Progenitor cell of endocrine pancreas (in vitro differentiated cells): ENCODE data around the gene IL5. TPM values are rescaled to one million over a fixed set of nuclear protein-coding genes. Genes with fewer than 3 reads are reported as not detected.
"Not testable (repeated sequence)": the region's sequence is repeated elsewhere in the genome, so short reads cannot be mapped to it uniquely, and the experiment has no call there.

Source experiments
- DNase-seq: peaks from one replicate; pipeline ENCODE4 v3.0.0; 2021; ENCODE audit warnings: low spot score; ENCODE audit not compliant: unreplicated experiment
- H3K27ac Mint-ChIP-seq: 2 replicates; pipeline ENCODE4 v1.8.0; 2021; ENCODE audit warnings: mild to moderate bottlenecking, moderate library complexity, mixed read lengths
- H3K27me3 Mint-ChIP-seq: 2 replicates; pipeline ENCODE4 v1.8.0; 2021; ENCODE audit warnings: mixed read lengths
- H3K36me3 Mint-ChIP-seq: 2 replicates; pipeline ENCODE4 v1.8.0; 2022; ENCODE audit warnings: mixed read lengths; ENCODE audit not compliant: insufficient read depth
- H3K4me1 Mint-ChIP-seq: 2 replicates; pipeline ENCODE4 v1.8.0; 2021; ENCODE audit warnings: low read depth, mixed read lengths
- H3K4me3 Mint-ChIP-seq: 2 replicates; pipeline ENCODE4 v1.8.0; 2021; ENCODE audit warnings: low read depth, mild to moderate bottlenecking, moderate library complexity, mixed read lengths
- H3K9me3 Mint-ChIP-seq: 2 replicates; pipeline ENCODE4 v1.8.0; 2021; ENCODE audit warnings: low read depth, mixed read lengths
- CTCF ChIP-seq: fragments of 200-600 bp; sonication (generic); IDR thresholded peaks from one replicate; pipeline ENCODE4 v1.5.0; 2021; ENCODE audit warnings: antibody characterized with exemption, mild to moderate bottlenecking; ENCODE audit not compliant: unreplicated experiment
- total RNA-seq: library from RNA; stranded (reverse); gene quantifications from 2 replicates; pipeline ENCODE4 v1.2.1, GENCODE V29; 2021

IL5 gene
- total RNA-seq, 1 donor from 2014 or later = not detected

- no peak for TF ChIP-seq CTCF
- DNase-seq = peak; percentile 79
- peaks cover 12% of the 10 kb centered on the region for H3K4me1 Mint-ChIP-seq
- peaks cover 3% of the 10 kb centered on the region for H3K9me3 Mint-ChIP-seq
- H3K27ac Mint-ChIP-seq = peak within 1 kb of the TSS; percentile 98
- H3K4me3 Mint-ChIP-seq = peak within 1 kb of the TSS; percentile 90
- no peaks in the 10 kb centered on the region for H3K27me3 Mint-ChIP-seq
- H3K36me3 Mint-ChIP-seq = no peaks in the 10 kb centered on the region
These were observed 13.6 kb upstream of the IL5 start, which contains the start of gene RAD50 for GRCh38 chr5:132556763-132557477. RAD50 (plus strand) TSS chr5:132556977; CDS start chr5:132557325, 348 bp downstream.

GRCh38 chr5:132556153-132556762 lies 12.9 kb upstream of the IL5 start:
- Mint-ChIP-seq H3K4me1 (peaks cover 12% of the 10 kb centered on the region), H3K27ac (peak overlapping the region; percentile 98), H3K9me3 (peaks cover 3% of the 10 kb centered on the region), H3K27me3 (no peaks in the 10 kb centered on the region), H3K36me3 (no peaks in the 10 kb centered on the region), H3K4me3 (peak overlapping the region; percentile 90)
- no peak for DNase-seq
- TF ChIP-seq CTCF = no peak

GRCh38 chr5:132549576-132549975 lies 6.3 kb upstream of the IL5 start:
- Mint-ChIP-seq H3K27me3 (peaks cover 14% of the 10 kb centered on the region), H3K4me3 (no peak overlapping the region), H3K9me3 (no peaks in the 10 kb centered on the region), H3K27ac (no peak overlapping the region), H3K4me1 (no peaks in the 10 kb centered on the region), H3K36me3 (no peaks in the 10 kb centered on the region)
- no peak for DNase-seq
- no peak for TF ChIP-seq CTCF

GRCh38 chr5:132548834-132549233 lies 5.5 kb upstream of the IL5 start:
- not testable (repeated sequence) for H3K4me1 Mint-ChIP-seq, H3K4me3 Mint-ChIP-seq, H3K9me3 Mint-ChIP-seq, H3K36me3 Mint-ChIP-seq, H3K27ac Mint-ChIP-seq, DNase-seq
- H3K27me3 Mint-ChIP-seq = peaks cover 17% of the 10 kb centered on the region

GRCh38 chr5:132547269-132547668 lies 3.9 kb upstream of the IL5 start:
- no peak overlapping the region for H3K27ac Mint-ChIP-seq
- peaks cover 19% of the 10 kb centered on the region for H3K27me3 Mint-ChIP-seq
- H3K4me3 Mint-ChIP-seq = no peak overlapping the region
- no peaks in the 10 kb centered on the region for H3K4me1 Mint-ChIP-seq
- H3K36me3 Mint-ChIP-seq = no peaks in the 10 kb centered on the region
- no peak for TF ChIP-seq CTCF
- H3K9me3 Mint-ChIP-seq = no peaks in the 10 kb centered on the region
- no peak for DNase-seq

- Mint-ChIP-seq H3K36me3 (no peaks in the 10 kb centered on the region), H3K27me3 (peaks cover 19% of the 10 kb centered on the region), H3K9me3 (no peaks in the 10 kb centered on the region), H3K4me3 (no peak overlapping the region), H3K4me1 (no peaks in the 10 kb centered on the region), H3K27ac (no peak overlapping the region)
- DNase-seq = no peak
- no peak for TF ChIP-seq CTCF
These were observed 2.8 kb upstream of the IL5 start for GRCh38 chr5:132546108-132546507.
